Adrenal gland (tissue), 5 donors: Measurements from ENCODE around the gene SCAMP5.

Source experiments
- POLR2A ChIP-seq, 2 donors: fragments of 450-650 bp; IDR thresholded peaks; one replicate each; pipeline ENCODE4 v1.6.1; 2017; ENCODE audit warnings: antibody characterized with exemption in 2 of 2, mild to moderate bottlenecking in 2 of 2, moderate library complexity in 1 of 2
- TF ChIP-seq, protein P1 (sequence below), 6 experiments: fragments of 450-650 bp in 4 of 6; fragments of 200-600 bp in 2 of 6; sonication (generic) in 1 of 6; IDR thresholded peaks; 1 replicate in 5 of 6; 2 replicates in 1 of 6; pipeline versions ENCODE4 v1.5.1 to v1.8.0; 2016 to 2021; ENCODE audit warnings: antibody characterized with exemption in 6 of 6, mild to moderate bottlenecking in 2 of 6, moderate library complexity in 1 of 6
- donor health status: DM: no; HTN: no; CAD: no.

DNA sequence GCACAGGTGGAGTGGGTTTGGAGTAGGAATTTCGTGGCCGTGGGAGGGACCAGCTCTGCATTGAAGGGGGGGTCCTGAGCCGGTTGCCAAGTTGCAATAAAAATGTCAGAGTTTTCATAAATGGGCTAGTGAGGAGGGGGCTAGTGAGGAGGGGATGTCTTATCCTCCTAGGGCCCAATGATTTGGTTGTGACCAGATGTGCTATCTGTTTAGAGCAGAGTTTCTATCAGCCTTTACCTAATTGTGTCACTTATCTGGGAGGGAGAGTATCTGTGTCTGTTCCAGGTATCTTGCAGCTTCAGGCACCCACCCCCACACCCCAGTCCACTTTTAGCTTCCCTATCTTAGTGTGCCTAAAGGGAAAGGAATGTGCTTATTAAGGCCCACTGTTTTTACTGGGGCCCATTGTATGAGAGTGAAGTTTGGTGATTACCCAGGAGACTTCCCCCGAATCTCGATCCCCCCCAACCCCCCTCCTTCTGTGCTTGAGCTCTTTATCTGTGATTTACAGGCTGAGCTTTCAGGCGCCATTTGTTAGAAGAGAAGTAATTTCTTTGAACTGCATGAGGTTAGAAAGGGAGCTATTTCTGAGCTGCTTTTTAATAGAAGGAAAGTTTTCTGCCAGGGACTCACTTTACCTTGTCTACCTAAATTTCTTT lies 70.6 kb downstream of the SCAMP5 start:
- TF ChIP-seq, protein P1, sequence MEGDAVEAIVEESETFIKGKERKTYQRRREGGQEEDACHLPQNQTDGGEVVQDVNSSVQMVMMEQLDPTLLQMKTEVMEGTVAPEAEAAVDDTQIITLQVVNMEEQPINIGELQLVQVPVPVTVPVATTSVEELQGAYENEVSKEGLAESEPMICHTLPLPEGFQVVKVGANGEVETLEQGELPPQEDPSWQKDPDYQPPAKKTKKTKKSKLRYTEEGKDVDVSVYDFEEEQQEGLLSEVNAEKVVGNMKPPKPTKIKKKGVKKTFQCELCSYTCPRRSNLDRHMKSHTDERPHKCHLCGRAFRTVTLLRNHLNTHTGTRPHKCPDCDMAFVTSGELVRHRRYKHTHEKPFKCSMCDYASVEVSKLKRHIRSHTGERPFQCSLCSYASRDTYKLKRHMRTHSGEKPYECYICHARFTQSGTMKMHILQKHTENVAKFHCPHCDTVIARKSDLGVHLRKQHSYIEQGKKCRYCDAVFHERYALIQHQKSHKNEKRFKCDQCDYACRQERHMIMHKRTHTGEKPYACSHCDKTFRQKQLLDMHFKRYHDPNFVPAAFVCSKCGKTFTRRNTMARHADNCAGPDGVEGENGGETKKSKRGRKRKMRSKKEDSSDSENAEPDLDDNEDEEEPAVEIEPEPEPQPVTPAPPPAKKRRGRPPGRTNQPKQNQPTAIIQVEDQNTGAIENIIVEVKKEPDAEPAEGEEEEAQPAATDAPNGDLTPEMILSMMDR (IDR thresholded peaks at IDR 0.05) = no peak
- TF ChIP-seq POLR2A (IDR thresholded peaks at IDR 0.05) = no peak
